Muscle layer of colon (tissue), 2 donors: Measurements from ENCODE around the gene CILP2.

ENCODE experiments used
- H3K27ac ChIP-seq: one replicate; pipeline ENCODE4 v1.7.0; 2013; ENCODE audit warnings: low read depth, mild to moderate bottlenecking, low read length, moderate library complexity
- H3K27me3 ChIP-seq, 2 donors: one replicate each; pipeline ENCODE4 v1.7.0; 2013; ENCODE audit warnings: low read length in 2 of 2, mild to moderate bottlenecking in 2 of 2; ENCODE audit not compliant: insufficient read depth in 2 of 2, control insufficient read depth in 1 of 2
- H3K36me3 ChIP-seq: one replicate; pipeline ENCODE4 v1.7.0; 2013; ENCODE audit warnings: mild to moderate bottlenecking, low read length; ENCODE audit not compliant: insufficient read depth
- H3K4me1 ChIP-seq: one replicate; pipeline ENCODE4 v1.7.0; 2013; ENCODE audit warnings: mild to moderate bottlenecking, low read length; ENCODE audit not compliant: insufficient read depth
- H3K4me3 ChIP-seq, 2 donors: one replicate each; pipeline ENCODE4 v1.7.0; 2013; ENCODE audit warnings: low read length in 2 of 2, low read depth in 1 of 2, mild to moderate bottlenecking in 1 of 2, moderate library complexity in 1 of 2
- H3K9ac ChIP-seq: one replicate; pipeline ENCODE4 v1.7.0; 2013; ENCODE audit warnings: low read length
- H3K9me3 ChIP-seq: one replicate; pipeline ENCODE4 v1.7.0; 2013; ENCODE audit warnings: mild to moderate bottlenecking, low read length
- donor health status: abdominal sarcoma.
- donor health status: Adenocarcinoma of cecum.

The CILP2 gene, protein sequence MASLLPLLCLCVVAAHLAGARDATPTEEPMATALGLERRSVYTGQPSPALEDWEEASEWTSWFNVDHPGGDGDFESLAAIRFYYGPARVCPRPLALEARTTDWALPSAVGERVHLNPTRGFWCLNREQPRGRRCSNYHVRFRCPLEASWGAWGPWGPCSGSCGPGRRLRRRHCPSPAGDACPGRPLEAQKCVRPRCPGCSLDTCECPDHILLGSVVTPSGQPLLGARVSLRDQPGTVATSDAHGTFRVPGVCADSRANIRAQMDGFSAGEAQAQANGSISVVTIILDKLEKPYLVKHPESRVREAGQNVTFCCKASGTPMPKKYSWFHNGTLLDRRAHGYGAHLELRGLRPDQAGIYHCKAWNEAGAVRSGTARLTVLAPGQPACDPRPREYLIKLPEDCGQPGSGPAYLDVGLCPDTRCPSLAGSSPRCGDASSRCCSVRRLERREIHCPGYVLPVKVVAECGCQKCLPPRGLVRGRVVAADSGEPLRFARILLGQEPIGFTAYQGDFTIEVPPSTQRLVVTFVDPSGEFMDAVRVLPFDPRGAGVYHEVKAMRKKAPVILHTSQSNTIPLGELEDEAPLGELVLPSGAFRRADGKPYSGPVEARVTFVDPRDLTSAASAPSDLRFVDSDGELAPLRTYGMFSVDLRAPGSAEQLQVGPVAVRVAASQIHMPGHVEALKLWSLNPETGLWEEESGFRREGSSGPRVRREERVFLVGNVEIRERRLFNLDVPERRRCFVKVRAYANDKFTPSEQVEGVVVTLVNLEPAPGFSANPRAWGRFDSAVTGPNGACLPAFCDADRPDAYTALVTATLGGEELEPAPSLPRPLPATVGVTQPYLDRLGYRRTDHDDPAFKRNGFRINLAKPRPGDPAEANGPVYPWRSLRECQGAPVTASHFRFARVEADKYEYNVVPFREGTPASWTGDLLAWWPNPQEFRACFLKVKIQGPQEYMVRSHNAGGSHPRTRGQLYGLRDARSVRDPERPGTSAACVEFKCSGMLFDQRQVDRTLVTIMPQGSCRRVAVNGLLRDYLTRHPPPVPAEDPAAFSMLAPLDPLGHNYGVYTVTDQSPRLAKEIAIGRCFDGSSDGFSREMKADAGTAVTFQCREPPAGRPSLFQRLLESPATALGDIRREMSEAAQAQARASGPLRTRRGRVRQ

DNA sequence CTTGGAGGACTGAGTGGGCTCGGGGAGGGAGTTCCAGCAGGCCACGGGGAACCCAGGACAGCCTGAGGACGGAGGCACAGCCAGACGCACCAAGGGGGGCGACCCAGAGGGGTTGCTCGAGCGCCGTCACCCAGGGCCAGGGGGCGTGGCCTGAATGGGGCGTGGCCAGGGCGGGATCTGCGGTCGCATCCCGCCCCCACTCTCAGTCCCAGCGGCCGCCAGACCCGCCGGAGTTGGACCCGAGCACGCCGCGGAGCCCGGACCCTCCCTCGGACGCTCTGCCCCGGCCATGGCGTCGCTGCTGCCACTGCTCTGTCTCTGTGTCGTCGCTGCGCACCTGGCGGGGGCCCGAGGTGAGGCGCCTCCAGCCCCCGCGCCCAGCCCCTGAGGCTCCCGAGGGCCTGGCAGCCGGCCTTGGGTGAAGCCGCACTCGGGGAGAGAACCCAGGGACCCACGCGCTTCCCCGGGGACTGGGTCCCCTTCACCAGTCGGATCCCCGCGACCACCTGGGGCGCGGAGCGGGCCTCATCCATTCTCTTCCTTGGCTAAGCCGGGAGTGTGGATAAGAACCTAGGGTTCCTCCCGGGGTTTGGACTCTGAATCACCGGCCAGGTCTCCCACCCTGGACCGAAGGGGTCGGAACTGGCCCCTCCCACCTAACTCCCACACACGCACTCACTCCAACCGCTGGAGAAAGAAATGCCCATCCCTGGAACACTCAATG, at the start of gene CILP2:
TSS of gene CILP2 (plus strand) at position 205 of the 724 bp plus-strand sequence. CDS start at position 290, 85 bp downstream.
- Histone ChIP-seq H3K9ac (no peak within 1 kb of the TSS), H3K9me3 (no peaks in the 10 kb centered on the region), H3K27ac (no peak within 1 kb of the TSS), H3K4me1 (peaks cover 26% of the 10 kb centered on the region), H3K4me3 (peak within 1 kb of the TSS in 1 of 2 donors; percentile 47), H3K36me3 (no peaks in the 10 kb centered on the region), H3K27me3 (peaks cover 15 to 61% of the 10 kb centered on the region in 2 donors)

DNA sequence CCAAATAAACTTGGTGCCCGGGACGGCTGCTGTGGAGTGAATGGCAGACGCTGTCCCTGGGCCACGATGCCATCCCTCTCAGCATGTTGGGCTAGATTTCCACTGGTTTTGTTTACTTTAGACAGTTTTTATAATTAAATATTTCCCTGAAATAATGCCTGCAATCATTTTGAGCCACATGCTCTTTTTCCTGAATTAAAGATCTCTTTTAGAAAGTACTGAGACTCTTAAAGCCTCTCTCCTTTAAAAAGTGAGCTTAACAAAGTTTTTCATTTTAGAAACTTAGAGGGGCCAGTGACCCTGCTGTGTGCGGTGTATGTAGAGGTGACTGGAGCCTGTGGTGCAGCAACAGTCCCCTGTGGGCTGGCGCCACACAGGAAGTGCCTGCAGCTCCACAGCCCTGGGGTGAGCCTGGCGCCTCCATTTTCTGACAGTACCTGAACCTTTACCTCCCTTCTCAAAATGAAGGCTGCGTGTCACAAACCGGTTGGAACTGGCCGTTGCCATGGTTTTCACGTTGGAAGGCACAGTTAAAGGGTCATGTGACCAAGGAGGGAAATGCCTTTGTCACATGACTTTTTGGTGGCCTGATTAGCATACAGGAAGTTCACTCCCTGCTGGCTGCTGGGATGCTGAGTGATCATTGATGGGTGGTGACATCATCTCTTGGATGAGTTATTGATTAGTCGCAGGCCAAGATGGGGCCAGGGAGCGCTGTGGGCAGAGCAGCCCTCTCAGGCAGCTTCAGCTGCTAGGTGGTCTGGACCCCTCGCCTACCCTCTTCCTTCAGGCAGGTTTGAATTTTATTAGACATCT, 49.0 kb upstream of the CILP2 start:
- no peak overlapping the region for H3K4me3 ChIP-seq
- no peak overlapping the region for H3K9ac ChIP-seq
- H3K9me3 ChIP-seq: no peaks in the 10 kb centered on the region
- H3K4me1 ChIP-seq: peaks cover 29% of the 10 kb centered on the region
- H3K36me3 ChIP-seq: peaks cover 12% of the 10 kb centered on the region
- H3K27me3 ChIP-seq: no peaks in the 10 kb centered on the region
- peak overlapping the region; percentile 60 for H3K27ac ChIP-seq

DNA sequence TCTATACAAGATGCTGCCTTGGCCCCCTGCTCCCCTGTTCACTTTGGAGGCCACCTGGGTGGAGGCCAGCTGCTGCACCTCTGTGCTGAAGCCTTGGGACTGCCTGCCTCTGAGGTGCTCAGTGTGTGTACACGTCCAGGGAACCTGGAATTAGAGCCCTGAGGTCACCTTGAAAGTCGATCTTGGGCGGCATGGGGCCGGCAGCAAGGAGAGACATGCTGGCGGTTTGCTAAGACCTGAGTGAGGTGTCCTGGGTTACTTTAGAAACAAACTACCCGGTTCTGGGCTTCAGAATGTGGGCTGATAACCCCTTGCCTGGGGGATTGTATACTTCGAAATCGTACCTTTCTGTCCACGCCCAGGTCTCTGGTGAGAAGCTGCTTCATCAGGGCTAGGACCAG, 48.3 kb upstream of the CILP2 start:
- H3K36me3 ChIP-seq: peaks cover 20% of the 10 kb centered on the region
- no peaks in the 10 kb centered on the region for H3K9me3 ChIP-seq
- H3K27ac ChIP-seq: peak overlapping the region; percentile 60
- H3K9ac ChIP-seq: no peak overlapping the region
- H3K4me3 ChIP-seq: no peak overlapping the region
- H3K27me3 ChIP-seq: no peaks in the 10 kb centered on the region
- H3K4me1 ChIP-seq: peaks cover 29% of the 10 kb centered on the region

DNA sequence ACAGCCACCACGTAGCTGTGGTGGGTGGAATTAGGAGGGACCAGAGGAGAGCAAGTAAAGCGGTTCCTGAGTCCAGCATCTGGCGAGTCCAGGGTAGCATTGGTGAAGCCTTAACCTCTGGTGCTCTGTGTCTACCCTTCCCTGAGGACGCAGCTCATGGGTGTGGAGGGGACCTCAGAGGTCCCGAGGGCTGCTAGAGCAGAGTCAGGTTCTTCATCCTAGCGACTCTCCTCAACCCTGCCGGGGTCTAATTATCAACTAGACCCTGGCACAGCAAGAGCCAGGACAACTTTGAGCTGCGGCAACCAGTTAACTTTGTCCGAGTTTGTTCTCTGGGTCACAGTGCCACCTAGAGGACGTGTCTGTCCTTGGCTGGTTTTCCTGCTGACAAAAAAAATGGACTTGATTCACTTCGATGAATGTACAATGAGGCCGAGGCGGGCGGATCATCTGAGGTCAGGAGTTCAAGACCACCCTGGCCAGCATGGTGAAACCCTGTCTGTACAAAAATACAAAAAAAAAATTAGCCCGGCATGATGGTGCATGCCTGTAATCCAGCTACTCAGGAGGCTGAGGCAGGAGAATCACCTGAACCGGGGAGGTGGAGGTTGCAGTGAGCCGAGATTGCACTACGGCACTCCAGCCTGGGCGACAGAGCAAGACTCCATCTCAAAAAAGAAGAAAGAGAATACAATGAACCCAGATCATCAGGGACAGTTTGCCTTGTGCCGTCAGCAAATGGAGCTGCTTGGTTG, 47.7 kb upstream of the CILP2 start:
- H3K9me3 ChIP-seq: no peaks in the 10 kb centered on the region
- peaks cover 21% of the 10 kb centered on the region for H3K36me3 ChIP-seq
- peaks cover 29% of the 10 kb centered on the region for H3K4me1 ChIP-seq
- no peak overlapping the region for H3K4me3 ChIP-seq
- H3K27me3 ChIP-seq: no peaks in the 10 kb centered on the region
- peak overlapping the region; percentile 60 for H3K27ac ChIP-seq
- no peak overlapping the region for H3K9ac ChIP-seq

DNA sequence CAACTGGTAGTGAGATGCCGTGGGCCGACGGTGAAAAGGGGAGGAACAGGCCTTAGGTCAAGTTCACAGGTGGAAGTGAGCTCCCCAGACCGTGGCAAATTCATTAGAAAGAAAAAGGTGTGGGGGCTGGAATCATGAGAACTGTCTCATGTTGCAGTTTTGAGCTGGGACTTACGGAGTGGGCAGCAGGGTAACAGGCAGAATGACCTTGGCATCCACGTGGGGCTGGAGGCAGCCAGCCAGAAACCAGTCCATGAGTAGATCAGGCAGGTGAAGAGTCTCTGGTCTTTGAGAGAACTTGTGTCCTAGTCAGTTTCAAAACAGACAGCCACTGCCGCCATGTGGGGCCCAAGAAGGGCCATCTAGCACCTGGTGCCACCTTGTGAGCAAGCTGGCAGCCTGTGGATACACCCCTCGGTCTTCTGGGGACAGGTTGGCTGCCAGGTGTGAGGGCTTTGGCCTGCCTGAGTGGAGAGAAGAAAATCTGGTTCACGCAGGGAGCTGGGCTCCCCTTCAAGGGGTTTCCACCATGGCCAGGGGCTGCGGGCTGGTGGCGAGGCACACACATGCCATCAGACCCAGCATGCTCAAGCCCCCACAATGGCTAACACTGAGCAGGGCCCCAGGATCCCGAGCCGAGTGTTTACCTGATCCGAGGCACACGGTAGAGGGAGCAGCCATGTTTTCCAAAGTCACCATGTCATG, 46.6 kb upstream of the CILP2 start:
- no peak overlapping the region for H3K4me3 ChIP-seq
- peaks cover 29% of the 10 kb centered on the region for H3K4me1 ChIP-seq
- H3K36me3 ChIP-seq: peaks cover 31% of the 10 kb centered on the region
- H3K9ac ChIP-seq: no peak overlapping the region
- H3K27ac ChIP-seq: no peak overlapping the region
- H3K27me3 ChIP-seq: no peaks in the 10 kb centered on the region
- no peaks in the 10 kb centered on the region for H3K9me3 ChIP-seq

DNA sequence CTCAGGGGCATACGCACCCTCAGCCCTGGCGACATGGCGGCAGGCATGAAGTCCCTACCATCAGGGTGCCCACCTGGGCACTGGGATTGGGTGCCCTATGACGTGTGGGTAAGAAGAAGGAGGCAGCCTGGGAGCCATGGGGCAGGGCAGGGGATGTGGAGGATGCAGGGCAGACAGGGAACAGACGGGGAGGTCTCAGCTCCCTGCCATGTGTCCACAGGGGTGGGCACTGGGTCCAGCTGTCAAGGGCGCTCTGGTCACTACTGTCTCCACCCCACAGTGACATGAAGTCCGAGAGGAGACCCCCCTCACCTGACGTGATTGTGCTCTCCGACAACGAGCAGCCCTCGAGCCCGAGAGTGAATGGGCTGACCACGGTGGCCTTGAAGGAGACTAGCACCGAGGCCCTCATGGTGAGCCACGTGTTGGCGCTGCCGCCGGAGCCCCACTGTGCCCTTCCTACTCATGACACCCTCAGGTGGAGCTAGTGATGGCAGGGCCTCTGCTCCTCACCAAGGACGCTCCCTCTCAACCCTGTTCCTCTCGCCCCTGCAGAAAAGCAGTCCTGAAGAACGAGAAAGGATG, 45.9 kb upstream of the CILP2 start:
- no peaks in the 10 kb centered on the region for H3K9me3 ChIP-seq
- no peaks in the 10 kb centered on the region for H3K27me3 ChIP-seq
- H3K4me3 ChIP-seq: no peak overlapping the region
- H3K36me3 ChIP-seq: peaks cover 36% of the 10 kb centered on the region
- no peak overlapping the region for H3K27ac ChIP-seq
- H3K4me1 ChIP-seq: peaks cover 29% of the 10 kb centered on the region
- no peak overlapping the region for H3K9ac ChIP-seq

DNA sequence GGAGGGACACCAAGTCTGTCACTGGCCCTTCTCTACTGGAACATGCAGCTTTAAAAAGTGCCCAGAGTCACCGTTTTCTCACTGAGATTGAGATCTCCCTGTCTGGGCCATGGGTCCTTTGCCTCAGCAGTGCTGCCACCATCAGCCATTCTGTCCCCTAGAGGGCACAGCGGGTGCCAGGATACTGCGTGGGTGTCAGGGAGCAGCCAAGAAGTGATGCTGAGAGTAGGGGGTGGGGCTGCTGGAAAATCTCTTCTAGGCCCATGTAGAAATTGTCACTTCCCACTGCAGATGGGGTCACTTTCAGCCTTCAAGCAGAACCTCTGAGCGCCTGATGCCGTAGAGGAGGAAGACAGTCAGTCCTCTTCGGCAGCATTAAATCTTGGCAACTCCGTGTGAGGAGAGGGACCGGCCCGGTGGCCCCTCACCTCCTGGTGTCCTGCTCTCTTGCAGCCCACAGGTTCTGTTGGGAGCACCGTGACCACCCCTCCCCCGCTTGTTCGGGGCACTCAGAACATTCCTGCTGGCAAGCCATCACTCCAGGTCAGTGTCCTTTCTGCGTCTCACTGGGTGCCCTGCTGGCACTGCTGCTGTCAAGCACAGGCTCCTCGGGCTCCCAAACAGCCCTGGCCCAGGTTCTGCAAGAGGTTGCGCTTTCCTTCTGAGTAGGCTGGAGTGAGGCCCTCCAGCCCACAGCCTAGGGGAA, 44.1 kb upstream of the CILP2 start:
- no peaks in the 10 kb centered on the region for H3K27me3 ChIP-seq
- H3K9me3 ChIP-seq: no peaks in the 10 kb centered on the region
- no peak overlapping the region for H3K9ac ChIP-seq
- peaks cover 41% of the 10 kb centered on the region for H3K36me3 ChIP-seq
- peaks cover 17% of the 10 kb centered on the region for H3K4me1 ChIP-seq
- H3K4me3 ChIP-seq: no peak overlapping the region
- H3K27ac ChIP-seq: no peak overlapping the region

DNA sequence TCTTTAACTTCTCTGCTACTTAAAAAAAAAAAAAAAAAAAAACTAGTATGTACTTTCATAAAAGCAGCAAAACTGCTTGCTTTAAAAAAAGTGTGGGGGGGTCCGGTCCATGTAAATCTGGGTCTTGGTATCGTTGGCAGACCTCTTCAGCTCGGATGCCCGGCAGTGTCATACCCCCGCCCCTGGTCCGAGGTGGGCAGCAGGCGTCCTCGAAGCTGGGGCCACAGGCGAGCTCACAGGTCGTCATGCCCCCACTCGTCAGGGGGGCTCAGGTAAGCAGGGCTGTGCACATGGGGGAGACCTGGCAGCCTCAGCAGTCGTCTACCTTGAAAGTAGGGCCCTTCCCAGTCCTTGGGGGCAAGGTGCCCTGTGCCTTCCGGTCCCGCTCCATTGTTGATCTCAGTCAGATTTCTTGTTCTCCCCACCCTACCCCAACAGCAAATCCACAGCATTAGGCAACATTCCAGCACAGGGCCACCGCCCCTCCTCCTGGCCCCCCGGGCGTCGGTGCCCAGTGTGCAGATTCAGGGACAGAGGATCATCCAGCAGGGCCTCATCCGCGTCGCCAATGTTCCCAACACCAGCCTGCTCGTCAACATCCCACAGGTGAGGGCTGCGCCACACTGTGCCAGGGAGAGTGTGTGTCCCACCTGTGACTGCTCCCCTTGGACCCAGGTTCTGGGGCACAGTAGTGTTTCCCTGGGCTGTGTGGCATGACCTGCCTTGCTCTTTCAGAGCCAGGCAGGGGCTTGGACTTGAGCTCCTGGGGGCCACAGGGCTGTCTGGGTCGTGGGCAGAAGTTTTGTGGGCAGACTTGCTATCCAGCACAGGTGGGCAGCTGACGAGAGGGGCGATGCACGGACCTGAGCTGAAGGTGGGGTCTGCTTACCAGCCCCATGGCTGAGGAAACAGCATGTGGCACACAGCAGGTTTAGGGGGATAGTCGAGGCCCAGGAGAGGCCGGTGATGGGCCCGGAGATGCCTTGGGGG, 42.2 kb upstream of the CILP2 start:
- H3K9me3 ChIP-seq: no peaks in the 10 kb centered on the region
- no peak overlapping the region for H3K9ac ChIP-seq
- H3K27me3 ChIP-seq: no peaks in the 10 kb centered on the region
- no peak overlapping the region for H3K27ac ChIP-seq
- peaks cover 45% of the 10 kb centered on the region for H3K36me3 ChIP-seq
- H3K4me3 ChIP-seq: no peak overlapping the region
- H3K4me1 ChIP-seq: no peaks in the 10 kb centered on the region
